GM18520 (cell line): ENCODE data around the gene KRT14.
"Not testable (repeated sequence)": the region's sequence is repeated elsewhere in the genome, so short reads cannot be mapped to it uniquely, and the experiment has no call there.

Experiments
- ATAC-seq: cut with Tn5 transposase; IDR thresholded peaks from one replicate; pipeline ENCODE4 v1.9.1; 2021; ENCODE audit not compliant: unreplicated experiment

KRT14 gene

DNA sequence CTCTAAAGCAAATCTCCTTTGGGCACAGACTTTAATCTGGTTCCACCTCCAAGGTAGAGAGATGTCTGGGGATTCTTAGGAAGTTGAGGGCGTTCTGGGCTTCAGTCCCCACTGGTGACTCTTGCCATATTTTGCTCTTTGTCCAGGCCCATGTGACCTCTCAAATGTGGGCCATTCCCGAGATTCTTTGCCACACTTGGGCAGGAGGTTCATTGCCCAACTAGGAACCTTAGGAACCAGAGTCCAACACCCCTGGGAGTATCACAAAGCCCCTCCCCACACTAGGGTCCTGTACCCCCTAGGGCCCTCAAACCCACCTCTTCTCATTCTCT lies 6.5 kb downstream of the KRT14 start:
- ATAC-seq: no peak

DNA sequence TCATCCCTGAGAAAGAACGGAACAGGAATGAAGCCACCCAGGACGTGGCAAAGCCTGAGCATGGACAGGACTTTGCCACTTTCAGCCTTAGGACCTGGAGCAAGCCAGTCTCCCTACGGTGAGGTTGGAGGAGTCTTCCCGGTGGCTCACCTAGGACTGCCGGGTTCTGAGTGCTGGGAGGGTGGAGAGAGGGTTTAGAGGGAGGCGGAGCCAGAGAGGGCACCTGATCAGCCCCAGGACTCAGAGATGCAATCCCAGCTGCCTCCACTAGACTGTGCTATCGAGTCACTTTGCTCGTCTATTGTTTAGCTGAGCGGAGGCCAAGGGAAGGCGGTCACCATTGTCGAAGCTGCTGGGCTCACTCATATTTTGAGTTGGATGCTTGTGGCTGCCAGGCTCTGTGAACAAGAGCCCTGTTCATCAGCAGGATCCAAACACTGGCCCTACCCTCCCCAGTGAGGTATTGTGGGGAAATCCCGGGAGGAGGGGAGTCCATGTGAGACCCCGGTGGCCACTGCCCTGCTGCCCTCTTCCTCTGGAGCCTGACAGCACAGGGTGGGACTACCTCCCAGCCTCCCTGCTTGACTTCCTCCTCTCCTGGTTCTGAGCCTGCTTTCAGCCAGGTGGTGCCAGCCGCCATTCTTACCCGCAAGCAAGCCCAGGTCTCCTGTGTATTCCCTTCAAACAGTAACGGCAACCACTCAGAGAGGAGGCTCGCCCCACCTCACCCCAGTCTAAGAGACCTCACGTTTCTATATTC lies 7.0 kb downstream of the KRT14 start:
- no peak for ATAC-seq

- ATAC-seq: no peak
These were observed 7.7 kb downstream of the KRT14 start for GRCh38 chr17:41578971-41579370.

GRCh38 chr17:41578538-41578937 lies 8.2 kb downstream of the KRT14 start:
- no peak for ATAC-seq

GRCh38 chr17:41576740-41577139 lies 10.0 kb downstream of the KRT14 start:
- not testable (repeated sequence) for ATAC-seq

DNA sequence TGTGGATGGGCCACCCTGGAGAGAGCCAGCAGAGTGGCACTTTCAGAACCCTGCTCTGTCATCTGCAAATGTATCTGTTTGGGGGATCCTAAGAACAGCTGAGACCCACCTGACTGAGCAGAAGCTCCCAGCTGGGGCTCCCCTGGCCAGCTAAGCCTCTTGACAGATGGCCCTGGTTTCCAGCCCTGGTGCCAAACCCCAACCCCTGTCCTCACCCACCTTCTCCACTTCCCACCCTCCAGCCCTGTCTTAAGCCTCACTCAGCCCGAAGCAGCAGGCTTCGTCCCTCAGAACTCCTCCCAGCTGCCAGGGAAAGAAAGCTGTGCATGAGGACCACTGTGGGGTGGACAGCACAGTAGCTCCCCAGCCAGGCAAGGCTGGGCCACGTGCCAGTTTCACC lies 11.4 kb downstream of the KRT14 start:
- ATAC-seq: no peak

DNA sequence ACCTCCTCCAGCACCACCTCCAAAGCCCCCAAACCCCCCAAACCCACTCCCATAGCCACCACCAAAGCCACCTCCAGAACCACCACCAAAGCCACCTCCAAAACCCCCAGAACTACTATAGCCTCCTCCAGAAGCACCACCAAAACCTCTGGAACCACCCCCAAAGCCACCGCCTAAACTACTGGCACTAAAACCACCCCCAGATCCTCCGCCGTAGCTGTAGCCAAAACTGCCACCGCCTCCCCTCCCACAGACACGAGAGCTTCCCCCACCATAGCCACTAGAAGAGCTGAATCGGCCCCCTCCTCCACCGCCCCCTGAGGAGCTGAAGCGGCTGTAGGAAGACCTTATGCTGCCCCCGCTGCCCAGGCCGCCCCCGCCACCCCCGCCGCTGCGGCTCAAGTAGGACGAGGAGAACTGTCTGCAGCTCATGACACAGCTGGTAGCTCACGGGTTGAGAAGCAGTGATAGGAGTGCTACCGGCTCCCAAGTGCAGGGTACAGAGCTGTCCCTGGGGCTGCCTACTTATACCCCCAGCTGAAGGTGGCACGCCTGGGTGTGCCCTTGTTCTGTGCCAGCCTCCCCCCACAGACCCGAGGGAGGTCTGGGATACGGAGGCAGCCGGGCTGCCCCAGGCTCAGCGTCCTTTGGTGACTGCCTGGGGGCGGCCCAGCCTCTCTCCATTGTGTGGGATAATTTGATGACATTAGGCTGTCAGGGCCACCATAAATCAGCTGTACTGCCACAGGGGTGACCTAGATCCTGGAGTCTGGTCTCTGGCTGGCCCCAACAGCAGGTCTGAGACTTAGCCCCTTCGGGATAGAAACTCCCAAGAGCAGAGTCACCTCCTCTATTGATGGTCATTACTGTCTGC lies 14.9 kb downstream of the KRT14 start, which contains the start of gene KRT9:
Gene KRT9, minus strand, starts transcription at position 499 of the 874 bp plus-strand sequence. Its CDS starts 67 bp downstream, at position 432.
- ATAC-seq: no peak

DNA sequence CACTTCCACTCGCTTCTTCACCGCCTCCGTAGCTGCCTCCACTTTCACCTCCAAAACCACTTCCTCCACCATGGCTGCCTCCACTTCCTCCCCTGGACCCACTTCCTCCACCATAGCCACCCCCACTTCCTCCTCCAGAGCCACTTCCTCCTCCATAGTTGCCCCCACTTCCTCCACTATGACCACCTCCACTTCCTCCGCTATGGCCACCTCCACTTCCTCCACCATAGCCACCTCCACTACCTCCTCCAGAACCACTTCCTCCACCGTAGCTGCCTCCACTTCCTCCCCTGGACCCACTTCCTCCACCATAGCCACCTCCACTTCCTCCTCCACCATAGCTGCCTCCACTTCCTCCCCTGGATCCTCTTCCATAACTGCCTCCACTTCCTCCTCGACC lies 19.4 kb downstream of the KRT14 start:
- no peak for ATAC-seq

DNA sequence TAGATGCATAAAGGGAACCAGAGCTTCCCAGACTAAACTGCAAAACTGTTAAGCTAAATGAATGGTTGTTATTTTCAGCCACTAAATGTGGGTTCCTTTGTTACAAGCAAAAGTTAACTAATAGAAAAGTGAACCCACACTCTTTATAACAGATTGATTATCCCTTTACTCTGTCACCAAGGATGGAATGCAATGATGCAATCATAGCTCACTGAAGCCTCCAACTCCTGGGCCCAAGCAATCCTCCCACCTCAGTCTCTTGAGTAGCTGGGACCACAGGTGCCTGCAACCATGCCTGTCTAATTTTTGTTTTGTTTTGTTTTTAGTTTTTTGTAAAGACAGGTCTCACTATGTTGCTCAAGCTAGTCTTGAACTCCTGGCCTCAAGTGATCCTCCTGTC lies 21.4 kb downstream of the KRT14 start:
- no peak for ATAC-seq

- ATAC-seq: no peak
These were observed 23.0 kb downstream of the KRT14 start for GRCh38 chr17:41563607-41564170.

DNA sequence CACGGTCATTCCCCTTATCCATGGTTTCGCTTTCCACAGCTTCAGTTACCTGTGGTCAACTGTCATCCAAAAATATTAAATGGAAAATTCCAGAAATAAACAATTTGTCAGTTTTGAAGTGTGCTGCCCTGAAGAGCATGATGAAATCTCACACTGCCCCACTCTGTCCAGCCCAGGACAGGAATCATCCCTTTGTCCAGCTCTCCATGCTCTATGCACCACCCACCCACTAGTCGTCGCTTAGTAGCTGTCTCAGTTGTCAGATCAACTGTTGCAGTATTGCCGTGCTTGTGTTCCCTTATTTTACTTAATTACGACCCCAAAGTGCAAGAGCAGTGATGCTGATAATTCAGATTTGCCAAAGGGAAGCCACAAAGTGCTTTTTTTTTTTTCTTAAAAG lies 25.1 kb downstream of the KRT14 start:
- no peak for ATAC-seq

DNA sequence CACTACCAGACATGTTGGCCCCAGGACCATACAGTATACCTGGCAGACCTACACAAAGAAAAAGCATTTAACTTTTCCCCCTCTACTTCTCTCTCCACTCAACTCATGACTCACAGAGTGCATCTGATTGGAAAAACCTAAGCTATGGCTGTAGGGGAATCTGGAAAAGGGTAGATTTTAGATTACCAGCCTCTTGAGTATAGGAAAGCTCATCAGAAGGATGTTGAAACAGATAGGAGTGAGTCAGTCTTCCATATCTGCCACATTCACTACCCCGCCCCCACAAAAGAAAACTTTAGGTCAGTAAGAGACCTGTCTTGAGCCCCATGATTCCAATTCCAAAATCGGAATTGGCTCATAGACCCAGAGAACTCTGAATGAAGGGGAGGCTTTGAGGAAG lies 27.1 kb downstream of the KRT14 start:
- no peak for ATAC-seq

- no peak for ATAC-seq
These were observed 29.8 kb downstream of the KRT14 start for GRCh38 chr17:41556931-41557330.

DNA sequence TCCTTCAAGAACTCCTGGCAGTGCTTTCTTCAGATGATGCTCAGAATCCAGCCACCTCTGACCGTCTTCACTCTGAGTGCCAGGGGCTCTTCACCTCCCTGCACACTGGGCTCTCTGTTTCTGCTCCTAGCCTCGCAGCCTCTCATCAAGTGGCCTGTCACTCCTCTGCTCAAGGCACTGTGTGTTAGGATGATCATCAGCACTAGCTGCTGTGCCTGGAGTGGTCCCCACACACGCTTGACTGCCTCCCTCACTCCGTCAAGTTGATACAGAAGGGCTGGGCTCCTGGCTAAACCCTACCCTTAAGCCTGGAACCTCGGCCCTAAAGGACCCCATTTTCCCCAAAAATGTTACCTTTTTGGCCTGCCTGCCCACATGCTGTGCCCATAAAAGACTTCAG lies 30.4 kb downstream of the KRT14 start:
- no peak for ATAC-seq

GRCh38 chr17:41555105-41555887 lies 31.4 kb downstream of the KRT14 start:
- ATAC-seq: no peak

DNA sequence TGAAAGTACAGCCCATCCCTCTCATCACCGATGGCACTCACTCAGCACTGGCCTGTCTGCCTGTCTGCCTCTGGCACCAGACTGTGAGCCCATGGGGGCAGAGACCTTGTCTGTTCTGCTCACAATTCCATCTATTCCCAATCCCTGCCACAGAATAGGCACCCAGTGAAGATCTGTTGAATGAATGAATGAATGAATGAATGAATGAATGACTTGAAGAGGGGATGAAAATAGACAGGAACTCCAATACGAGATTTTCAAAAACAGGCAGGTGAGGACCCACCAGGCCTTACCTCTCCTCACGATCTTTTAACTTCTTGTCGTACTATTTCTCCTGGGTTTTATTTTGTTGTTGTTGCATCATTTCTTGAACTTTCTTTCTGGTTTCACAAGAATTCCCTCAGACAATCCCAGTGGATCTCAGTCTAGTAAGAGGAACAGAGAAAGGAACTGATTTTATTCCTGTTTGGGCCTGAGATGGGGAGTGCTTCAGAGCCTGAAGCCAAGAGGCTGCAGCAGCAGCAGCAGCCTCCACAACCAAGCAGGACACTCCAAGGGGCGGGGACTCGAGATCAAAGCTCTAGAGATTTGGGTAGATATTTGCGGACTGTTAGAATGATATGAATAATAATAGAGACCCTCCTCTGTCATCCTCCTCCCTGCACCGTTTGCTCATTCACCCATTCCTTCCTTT lies 32.6 kb downstream of the KRT14 start:
- ATAC-seq: no peak

DNA sequence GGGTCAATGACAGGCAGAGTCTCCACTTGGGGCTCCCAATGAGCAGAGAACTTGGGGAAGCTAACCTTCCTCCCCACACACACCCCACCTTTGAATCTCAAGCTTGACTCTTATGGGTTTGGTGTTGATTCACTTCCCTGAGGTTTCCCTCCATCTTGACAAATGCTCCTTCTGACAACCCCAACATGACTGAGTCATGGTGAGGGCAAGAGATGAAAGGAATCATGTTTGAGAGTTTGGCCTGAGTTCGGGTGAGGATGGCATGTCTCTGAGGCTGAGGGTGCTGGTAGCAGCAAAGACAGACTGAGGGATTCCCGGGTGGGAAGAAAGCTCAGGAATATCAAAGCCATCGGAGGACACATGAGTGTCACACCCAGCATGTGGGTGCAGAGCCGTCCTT lies 33.5 kb downstream of the KRT14 start:
- no peak for ATAC-seq

DNA sequence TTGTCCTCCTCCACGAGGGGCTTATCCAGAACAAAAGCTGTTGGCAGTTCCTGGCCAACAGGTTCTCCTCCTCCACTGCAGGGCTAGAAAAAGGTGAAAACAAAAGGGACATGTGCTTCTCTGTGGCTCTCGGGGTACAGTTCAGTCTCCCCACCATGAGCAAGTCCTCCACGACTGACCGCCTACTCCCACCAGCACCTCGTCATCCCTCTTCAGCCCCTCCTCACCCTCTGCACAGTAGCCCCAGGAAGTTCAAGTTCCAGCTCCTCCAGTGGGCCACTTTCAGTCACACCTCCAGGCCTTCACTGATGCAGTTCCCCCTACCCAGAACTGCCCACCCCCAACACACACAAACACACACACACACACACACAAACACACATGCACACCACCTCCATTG lies 34.2 kb downstream of the KRT14 start:
- ATAC-seq: no peak

DNA sequence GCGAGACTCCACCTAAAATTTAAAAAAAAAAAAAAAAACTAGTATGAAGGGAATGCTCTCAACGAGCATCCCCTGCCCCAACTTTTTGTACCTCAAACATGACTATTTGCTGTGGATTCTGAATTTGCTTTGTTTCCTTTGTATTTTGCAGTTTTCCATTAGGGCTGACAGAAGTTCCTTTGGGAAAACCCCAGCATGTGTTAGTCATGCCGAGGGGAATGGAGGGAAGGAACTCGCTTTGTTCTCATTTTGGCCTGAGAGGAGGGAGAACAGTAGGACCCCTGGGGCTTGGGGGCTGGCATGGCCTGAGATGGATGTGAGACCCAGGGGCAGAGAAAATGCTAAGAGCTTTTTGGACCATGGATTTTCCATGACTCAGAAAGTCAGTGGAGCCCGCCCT lies 35.3 kb downstream of the KRT14 start:
- ATAC-seq: no peak

GRCh38 chr17:41549596-41550039 lies 37.1 kb downstream of the KRT14 start:
- ATAC-seq: no peak
